Adipocyte (in vitro differentiated cells): Measurements from ENCODE around the gene TENT4A.

Experiments
- DNase-seq: peaks from one replicate; pipeline ENCODE4 v3.0.0-alpha.2; 2015; ENCODE audit warnings: low read depth
- H3K27me3 ChIP-seq: replicated peaks from 2 replicates; pipeline ENCODE4 v1.7.0; 2013; ENCODE audit warnings: mild to moderate bottlenecking, low read length, moderate library complexity; ENCODE audit not compliant: control insufficient read depth, insufficient read depth
- H3K36me3 ChIP-seq: 2 replicates; pipeline ENCODE4 v1.7.0; 2013; ENCODE audit warnings: low read length, mild to moderate bottlenecking, moderate library complexity; ENCODE audit not compliant: control insufficient read depth, insufficient read depth, severe bottlenecking
- H3K4me1 ChIP-seq: 2 replicates; pipeline ENCODE4 v1.7.0; 2013; ENCODE audit warnings: mild to moderate bottlenecking, low read length, moderate library complexity; ENCODE audit not compliant: control insufficient read depth, insufficient read depth
- H3K4me3 ChIP-seq: 2 replicates; pipeline ENCODE4 v1.7.0; 2013; ENCODE audit warnings: mild to moderate bottlenecking, low read length, moderate library complexity
- H3K9ac ChIP-seq: 2 replicates; pipeline ENCODE4 v1.7.0; 2013; ENCODE audit warnings: mild to moderate bottlenecking, low read length, moderate library complexity
- H3K9me3 ChIP-seq: 2 replicates; pipeline ENCODE4 v1.7.0; 2013; ENCODE audit warnings: mild to moderate bottlenecking, low read length, moderate library complexity; ENCODE audit not compliant: control insufficient read depth

Gene TENT4A

GRCh38 chr5:6734781-6735180 lies 21.5 kb downstream of the TENT4A start:
- no peak for DNase-seq
- Histone ChIP-seq H3K36me3 (peaks cover 19% of the 10 kb centered on the region), H3K9ac (no peak overlapping the region), H3K9me3 (no peaks in the 10 kb centered on the region), H3K4me3 (no peak overlapping the region), H3K27me3 (no peaks in the 10 kb centered on the region), H3K4me1 (peaks cover 48% of the 10 kb centered on the region)

GRCh38 chr5:6736106-6736505 lies 22.9 kb downstream of the TENT4A start:
- Histone ChIP-seq H3K4me3 (no peak overlapping the region), H3K36me3 (peaks cover 32% of the 10 kb centered on the region), H3K4me1 (peaks cover 42% of the 10 kb centered on the region), H3K9me3 (no peaks in the 10 kb centered on the region), H3K27me3 (no peaks in the 10 kb centered on the region), H3K9ac (no peak overlapping the region)
- no peak for DNase-seq

DNA sequence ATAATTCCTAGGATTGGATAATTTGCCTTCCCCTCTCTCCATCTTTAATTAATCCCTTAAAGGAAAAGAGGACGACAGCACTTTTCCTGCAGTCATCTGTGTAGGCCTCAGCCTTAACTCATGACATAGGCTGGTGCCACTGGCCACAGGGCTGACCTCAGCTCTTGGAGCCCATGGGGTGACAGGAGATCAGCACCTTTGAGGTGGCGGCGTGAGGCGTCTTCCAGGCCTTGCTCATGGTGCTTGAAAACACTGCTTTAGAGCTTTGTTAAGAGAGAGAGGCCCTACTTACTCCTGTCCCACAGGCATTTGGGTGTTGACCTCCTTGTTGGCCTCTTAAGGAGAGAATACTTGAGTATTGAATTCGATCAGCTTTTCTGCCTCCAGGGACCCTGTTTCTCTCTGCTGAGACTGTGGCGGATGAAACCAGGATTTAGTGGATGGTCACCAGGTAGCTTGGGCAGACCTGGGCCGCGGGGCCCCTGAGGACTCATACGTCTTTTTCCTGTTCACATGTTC lies 23.4 kb downstream of the TENT4A start:
- Histone ChIP-seq H3K36me3 (peaks cover 35% of the 10 kb centered on the region), H3K4me3 (no peak overlapping the region), H3K9me3 (no peaks in the 10 kb centered on the region), H3K9ac (no peak overlapping the region), H3K4me1 (peaks cover 37% of the 10 kb centered on the region), H3K27me3 (no peaks in the 10 kb centered on the region)
- no peak for DNase-seq

DNA sequence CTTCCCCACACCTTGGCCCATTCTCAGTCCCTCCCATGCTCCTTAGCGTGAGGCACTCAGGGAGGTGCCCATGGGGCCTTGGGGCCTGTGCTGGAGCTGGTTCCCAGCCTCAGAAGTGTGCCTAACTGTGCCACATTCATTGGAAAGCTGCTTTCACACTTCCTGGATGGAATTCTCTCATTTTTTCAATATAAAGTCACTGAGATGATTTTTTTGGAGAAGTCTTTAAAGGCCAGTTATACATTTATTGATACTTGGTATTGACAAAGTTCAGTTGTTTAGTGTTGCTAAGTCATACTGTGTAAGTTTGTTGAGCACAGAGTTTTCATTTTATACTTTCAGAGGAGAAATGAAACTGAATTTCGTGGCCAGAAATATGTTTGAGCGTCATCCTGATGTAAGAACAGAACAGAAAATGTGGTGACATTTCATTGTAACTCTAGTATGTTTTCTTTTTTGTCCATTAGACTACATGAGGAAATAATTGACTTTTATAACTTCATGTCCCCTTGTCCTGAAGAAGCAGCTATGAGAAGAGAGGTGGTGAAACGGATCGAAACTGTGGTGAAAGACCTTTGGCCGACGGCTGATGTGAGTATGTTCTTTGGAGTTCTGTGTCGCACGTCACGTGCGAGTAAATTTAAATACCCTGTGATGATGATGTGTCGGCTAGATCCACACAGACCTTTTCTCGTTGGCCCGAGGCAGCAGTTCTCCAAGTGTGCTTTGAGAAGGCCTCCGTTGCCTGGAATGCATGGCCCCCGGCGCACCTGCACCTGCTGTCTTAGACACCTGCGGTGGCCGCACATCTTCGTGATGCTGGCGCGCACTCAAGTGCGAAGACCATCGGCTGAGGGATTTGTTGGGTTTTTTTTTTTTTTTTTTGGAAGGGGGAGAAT lies 24.1 kb downstream of the TENT4A start:
- no peak for DNase-seq
- Histone ChIP-seq H3K4me1 (peaks cover 31% of the 10 kb centered on the region), H3K4me3 (no peak overlapping the region), H3K9me3 (no peaks in the 10 kb centered on the region), H3K36me3 (peaks cover 35% of the 10 kb centered on the region), H3K27me3 (no peaks in the 10 kb centered on the region), H3K9ac (no peak overlapping the region)

DNA sequence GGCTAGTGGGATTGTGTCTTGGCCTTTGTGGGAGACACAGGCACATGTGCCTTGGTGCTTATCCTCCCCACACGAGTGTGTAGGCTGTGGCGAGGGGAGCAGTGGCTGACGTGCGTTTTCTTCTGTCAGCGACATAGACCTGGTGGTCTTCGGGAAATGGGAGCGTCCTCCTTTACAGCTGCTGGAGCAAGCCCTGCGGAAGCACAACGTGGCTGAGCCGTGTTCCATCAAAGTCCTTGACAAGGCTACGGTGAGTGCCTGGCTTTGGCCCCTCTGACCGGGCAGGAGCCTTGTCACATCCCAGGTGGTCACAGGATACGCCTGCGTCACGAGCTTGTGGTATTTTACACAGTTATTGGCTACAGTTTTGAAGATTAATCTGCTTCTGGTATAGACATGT lies 26.4 kb downstream of the TENT4A start:
- H3K36me3 ChIP-seq = peaks cover 55% of the 10 kb centered on the region
- peaks cover 16% of the 10 kb centered on the region for H3K4me1 ChIP-seq
- H3K27me3 ChIP-seq = no peaks in the 10 kb centered on the region
- H3K4me3 ChIP-seq = no peak overlapping the region
- no peaks in the 10 kb centered on the region for H3K9me3 ChIP-seq
- DNase-seq = no peak
- no peak overlapping the region for H3K9ac ChIP-seq

GRCh38 chr5:6740586-6741150 lies 27.4 kb downstream of the TENT4A start:
- Histone ChIP-seq H3K9me3 (no peaks in the 10 kb centered on the region), H3K9ac (no peak overlapping the region), H3K27me3 (no peaks in the 10 kb centered on the region), H3K36me3 (peaks cover 55% of the 10 kb centered on the region), H3K4me1 (peaks cover 18% of the 10 kb centered on the region), H3K4me3 (no peak overlapping the region)
- DNase-seq = no peak

DNA sequence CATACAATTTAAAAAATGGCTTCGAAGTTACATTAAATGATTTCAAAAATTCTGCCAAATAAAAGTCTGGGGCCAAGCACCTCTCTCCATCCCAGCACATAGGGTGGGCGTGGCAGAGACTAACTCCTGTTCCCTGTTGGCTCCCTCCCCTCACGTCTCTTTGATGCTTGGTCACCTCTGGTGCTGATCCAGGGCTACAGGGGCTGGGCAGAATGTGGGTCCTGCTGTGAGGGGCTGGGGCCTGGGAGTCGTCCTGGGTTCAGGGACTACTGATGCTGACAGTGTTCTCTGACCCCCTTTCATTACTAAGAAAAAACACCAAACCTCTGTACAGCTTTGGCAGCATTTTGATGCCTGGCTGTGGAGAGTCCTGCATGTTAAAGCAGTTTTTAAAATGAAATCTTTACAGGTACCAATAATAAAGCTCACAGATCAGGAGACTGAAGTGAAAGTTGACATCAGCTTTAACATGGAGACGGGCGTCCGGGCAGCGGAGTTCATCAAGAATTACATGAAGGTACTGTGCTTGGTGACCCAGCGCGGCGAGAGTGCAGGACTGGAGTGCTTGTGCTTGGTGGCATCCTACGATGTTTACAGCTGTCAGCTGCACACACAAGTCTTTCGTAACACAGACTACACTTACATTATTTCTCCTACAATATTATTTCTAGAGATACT lies 29.0 kb downstream of the TENT4A start:
- peaks cover 18% of the 10 kb centered on the region for H3K4me1 ChIP-seq
- no peak for DNase-seq
- H3K27me3 ChIP-seq = no peaks in the 10 kb centered on the region
- H3K36me3 ChIP-seq = peaks cover 66% of the 10 kb centered on the region
- no peaks in the 10 kb centered on the region for H3K9me3 ChIP-seq
- no peak overlapping the region for H3K9ac ChIP-seq
- no peak overlapping the region for H3K4me3 ChIP-seq

DNA sequence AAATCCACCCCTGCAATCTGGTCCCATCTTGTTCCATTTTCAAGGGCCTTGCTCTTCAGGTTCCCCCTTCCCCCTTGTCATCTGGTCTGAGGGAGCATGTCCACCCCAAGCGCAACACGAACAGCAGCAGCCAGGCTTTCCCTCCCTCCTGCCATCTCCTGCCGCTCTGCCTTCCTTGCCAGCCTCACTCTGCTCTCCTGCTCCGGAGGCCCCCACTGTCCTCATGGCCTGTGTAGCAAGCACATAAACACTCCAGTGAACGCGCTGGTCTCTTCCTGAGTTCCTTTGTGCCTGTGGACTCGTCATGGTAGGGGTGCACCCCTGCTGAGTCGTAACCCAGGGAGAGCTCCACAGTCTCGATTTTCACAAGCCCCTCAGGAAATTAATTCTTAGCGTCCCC lies 29.9 kb downstream of the TENT4A start:
- peaks cover 60% of the 10 kb centered on the region for H3K36me3 ChIP-seq
- peaks cover 18% of the 10 kb centered on the region for H3K4me1 ChIP-seq
- no peaks in the 10 kb centered on the region for H3K27me3 ChIP-seq
- H3K9me3 ChIP-seq = no peaks in the 10 kb centered on the region
- H3K4me3 ChIP-seq = no peak overlapping the region
- no peak for DNase-seq
- H3K9ac ChIP-seq = no peak overlapping the region

GRCh38 chr5:6744841-6745705 lies 31.8 kb downstream of the TENT4A start:
- peaks cover 51% of the 10 kb centered on the region for H3K36me3 ChIP-seq
- DNase-seq = no peak
- no peaks in the 10 kb centered on the region for H3K9me3 ChIP-seq
- peaks cover 18% of the 10 kb centered on the region for H3K4me1 ChIP-seq
- no peak overlapping the region for H3K4me3 ChIP-seq
- H3K27me3 ChIP-seq = no peaks in the 10 kb centered on the region
- peak overlapping the region; percentile 27 for H3K9ac ChIP-seq

GRCh38 chr5:6745706-6746222 lies 32.5 kb downstream of the TENT4A start:
- Histone ChIP-seq H3K36me3 (peaks cover 51% of the 10 kb centered on the region), H3K9ac (peak overlapping the region; percentile 27), H3K4me1 (peaks cover 18% of the 10 kb centered on the region), H3K9me3 (no peaks in the 10 kb centered on the region), H3K27me3 (no peaks in the 10 kb centered on the region), H3K4me3 (no peak overlapping the region)
- DNase-seq = peak; percentile 70
